Stimulated activated CD4-positive, alpha-beta T cell treated with anti-CD3 and anti-CD28 coated beads, Interleukin-1b, Interleukin-23, amount 100 ng/mL, for 1 hour (primary cell): ENCODE results near the gene MYL6.
A peak's percentile ranks its signal among the peaks of the same experiment; 100 is the strongest.
"Not testable (repeated sequence)": the region's sequence is repeated elsewhere in the genome, so short reads cannot be mapped to it uniquely, and the experiment has no call there.

Experiments used
- DNase-seq, 2 donors: peaks; one replicate each; pipeline ENCODE4 v3.0.0-alpha.2; 2020; ENCODE audit warnings: low read depth in 2 of 2

MYL6 gene

DNA sequence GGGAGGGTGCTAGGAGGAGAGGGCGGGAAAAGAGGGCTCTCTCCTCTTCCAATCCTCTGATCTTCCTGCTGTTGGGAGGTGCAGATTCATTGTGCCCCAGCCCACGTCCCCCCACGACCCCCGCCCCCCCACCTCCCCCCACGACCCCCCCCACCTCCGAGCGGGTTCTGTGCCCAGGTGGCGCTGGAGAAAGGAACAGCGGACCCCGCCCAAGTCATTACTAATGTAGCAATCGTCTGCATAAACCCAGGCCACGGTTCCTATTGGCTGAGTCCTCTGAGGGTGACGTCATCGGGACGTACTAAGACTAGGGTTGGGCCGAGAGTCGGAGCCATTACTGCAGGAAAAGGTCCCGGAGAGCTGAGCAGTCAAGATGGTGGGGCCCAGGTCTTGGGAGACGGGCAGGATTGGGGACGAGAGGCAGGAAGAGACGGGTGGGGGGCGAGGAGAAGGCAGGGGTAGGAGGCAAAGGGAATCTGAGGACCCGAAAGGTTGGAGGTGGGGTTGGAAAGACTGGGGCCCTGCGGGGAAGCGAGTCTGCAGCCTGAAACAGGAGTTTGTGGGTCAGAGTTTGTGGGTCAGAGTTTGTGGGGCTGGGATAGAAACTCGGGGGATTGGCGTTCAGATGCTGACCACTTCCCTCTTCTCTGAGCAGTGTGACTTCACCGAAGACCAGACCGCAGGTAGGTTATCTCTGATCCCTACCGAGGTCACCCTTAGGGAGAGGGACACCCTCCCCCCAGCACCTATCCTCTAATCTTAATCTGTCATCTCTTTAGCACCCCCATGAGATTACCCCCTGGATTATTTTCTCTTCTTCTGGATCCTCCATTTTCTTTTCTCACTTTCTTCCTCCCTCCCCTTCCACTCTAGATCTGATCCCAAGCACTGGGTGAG is at the start of gene MYL6:
Gene MYL6 (plus strand): TSS at position 331 of the 897 bp plus-strand sequence. CDS start 43 bp downstream, at position 374.
- peak; percentile 65 to 85 for DNase-seq

DNA sequence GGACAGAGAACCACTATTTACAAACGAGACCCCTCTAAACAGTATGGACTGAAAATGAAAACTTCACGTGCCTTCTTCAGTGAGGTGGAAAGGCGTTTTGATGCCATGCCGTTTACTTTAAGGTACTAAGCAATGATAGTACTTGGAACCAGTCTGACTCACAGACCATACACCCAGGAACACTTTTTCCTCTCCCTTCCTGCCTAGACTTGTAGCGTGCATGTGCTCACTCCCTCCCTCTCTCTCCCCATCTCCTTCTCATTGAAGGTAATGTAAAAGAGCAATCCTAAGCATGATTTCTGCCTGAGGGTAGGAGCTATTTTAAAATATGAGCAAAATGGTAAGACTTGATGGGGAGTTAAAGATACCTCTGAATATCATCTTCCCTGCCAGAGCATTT is 47.6 kb upstream of the MYL6 start:
- DNase-seq, result no peak

DNA sequence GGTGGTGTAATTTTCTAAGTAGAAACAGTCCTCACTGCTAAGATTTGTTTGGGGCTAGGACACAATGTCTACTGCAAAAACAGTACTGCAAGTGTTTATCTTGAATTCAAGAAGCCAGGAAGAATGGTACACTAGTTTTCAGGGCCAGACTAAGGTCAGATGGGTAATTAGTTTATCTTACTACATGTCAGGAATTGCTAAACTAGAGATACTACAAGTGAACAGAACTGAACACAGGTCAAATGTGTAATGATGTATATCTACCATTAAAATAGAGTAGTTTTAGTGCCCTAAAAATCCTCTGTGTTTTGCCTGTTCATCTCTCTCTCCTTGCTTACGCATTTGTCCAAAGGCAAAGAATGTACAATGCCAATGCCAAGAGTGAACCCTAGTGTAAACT is 44.1 kb upstream of the MYL6 start:
- no peak for DNase-seq

DNA sequence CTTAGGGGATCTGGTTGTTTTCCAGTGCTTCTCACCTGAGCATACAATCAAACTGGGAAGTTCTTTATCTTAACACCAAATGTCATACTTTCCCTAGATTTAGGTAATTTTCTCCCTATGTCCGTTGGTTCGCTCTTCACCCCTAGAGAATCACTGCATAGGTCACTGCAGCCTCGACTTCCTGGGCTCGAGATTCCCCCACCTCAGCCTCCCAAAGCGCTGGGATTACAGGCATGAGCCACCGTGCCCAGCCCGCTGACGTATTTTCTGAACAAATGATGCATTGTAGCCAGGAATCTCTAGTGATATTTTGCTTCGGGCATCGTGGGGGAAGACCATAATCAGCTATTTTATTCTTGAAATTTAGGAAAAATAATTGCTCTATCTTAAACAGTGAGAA is 42.8 kb upstream of the MYL6 start:
- no peak for DNase-seq

DNA sequence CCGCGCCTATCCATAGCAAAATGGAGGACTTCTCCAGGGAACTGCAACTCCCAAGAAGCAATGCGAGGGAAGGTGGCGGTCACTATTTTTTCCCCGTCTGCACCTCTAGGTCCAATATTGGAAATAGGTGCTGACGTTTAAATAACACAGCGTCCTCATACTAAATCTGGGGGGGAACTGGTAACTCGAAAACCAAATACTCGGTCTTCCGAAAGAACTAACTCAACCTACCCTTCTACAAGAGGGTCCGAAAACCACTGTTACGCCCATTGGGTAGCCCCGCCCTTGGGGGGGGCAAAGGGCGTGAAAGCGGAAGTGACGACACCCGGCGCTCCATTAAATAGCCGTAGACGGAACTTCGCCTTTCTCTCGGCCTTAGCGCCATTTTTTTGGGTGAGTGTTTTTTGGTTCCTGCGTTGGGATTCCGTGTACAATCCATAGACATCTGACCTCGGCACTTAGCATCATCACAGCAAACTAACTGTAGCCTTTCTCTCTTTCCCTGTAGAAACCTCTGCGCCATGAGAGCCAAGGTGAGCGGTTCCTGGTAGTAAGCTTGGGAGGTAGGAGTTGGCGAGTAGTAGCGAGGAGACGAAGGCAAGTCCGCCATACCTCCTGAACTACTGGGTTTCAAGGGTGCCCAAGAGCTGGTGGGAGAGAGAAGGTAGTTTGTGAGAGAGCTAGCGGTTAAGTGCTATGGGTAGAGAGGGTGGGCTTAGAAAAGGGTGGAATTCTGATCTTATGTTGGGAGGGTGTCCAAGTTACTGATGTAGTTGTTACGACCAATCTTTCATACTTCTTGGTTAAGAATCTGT is 41.7 kb upstream of the MYL6 start, which contains the start of gene RPL41:
Gene RPL41 (plus strand): TSS at position 367 of the 815 bp plus-strand sequence.
- DNase-seq, result peak; percentile 85 to 96

DNA sequence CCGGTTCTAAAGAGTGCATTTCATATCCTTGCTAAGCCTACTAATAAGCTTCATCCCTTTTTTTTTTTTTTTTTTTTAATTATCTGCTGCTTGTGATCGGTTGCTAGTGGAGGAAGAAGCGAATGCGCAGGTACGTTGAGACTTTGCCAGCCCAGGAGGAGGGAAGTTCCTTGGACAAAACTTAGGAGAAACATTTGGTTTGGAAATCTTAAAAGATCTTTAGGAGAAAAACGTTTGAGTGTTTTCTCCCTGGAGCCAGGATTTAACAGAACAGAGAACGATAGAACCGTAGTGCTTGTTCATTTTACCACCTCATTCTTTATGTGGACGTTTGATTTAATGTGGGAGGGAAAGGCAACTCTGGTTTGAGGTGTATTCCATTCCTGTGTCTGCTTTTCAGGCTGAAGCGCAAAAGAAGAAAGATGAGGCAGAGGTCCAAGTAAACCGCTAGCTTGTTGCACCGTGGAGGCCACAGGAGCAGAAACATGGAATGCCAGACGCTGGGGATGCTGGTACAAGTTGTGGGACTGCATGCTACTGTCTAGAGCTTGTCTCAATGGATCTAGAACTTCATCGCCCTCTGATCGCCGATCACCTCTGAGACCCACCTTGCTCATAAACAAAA is 41.0 kb upstream of the MYL6 start:
- DNase-seq, result not testable (repeated sequence)

DNA sequence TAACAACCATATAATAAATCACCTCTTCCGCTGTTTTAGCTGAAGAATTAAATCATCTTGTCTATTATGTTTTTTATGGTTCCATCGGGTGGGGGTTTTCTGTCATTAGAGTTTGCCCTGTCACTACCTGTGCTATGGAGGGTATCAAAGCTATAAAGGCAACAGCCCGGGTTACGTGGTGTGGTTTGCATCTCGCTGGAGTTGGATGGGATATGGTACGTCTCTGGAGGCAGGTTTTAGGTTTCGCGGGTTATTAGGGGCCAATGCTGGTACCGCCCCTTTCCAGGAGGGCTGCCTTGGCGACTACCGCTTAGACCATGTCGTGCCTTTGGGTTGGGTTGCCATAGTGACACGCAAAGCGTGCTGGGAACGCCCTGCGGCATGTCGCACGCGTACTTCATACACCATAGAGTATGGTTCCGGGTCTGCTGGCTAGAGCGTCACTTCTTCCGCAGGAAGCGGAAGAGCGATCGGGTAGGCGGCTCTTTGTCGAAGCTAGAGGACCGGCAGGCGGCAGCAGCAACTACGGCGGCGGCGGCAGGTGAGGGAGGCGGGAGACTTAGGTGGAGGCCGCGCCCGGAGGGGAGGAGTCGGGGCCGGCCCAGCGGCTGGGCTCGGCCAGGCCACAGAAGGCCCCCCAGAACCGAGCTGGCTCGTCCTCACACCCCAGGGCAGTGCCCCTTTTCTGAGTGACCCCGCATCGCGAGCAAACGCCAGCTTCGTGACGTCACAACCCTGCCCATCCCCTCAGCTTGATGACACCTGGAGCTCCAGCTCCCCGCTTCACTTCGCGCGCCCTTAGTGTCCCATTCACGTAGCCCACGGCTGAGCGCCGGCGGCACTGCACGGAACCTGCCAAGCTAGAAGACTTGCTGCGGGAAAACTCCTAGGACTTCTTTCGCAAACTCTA is 40.1 kb upstream of the MYL6 start, which contains the start of gene ZC3H10:
Gene ZC3H10 (plus strand): TSS at position 489 of the 910 bp plus-strand sequence. CDS start 2,297 bp downstream, outside the sequence.
- DNase-seq, result peak; percentile 90 to 92

DNA sequence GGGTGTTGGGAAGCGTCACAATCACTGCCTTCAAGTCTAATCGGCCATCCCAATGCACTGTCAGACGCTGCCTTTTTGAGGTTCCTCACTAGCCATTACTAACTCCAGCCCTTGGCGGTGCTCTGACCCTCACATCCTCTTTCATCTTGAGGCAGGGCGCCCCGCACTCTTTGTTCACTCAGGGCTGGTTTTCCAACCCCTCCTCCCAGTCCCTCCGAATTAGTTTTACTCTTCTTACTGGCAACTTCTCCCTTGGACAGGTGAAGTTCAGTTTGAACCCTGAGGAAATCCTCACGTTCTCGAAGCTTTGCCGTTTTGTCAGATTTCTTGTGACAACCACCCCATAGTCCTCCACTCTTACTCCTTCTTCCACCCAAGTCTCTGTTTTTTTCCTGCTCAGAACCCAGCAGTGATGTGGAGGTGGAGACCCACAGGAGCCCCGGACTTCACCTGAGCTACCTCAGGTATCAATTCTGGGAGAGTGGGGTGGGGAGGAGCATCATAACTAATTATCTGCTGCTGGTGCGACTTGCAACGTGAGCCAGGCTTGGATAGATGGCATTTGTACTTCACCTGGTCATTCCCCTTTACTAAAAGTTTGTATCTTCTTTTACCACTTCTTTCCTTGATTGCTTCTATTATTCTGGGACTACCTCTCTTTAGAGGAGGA is 39.3 kb upstream of the MYL6 start:
- no peak for DNase-seq

DNA sequence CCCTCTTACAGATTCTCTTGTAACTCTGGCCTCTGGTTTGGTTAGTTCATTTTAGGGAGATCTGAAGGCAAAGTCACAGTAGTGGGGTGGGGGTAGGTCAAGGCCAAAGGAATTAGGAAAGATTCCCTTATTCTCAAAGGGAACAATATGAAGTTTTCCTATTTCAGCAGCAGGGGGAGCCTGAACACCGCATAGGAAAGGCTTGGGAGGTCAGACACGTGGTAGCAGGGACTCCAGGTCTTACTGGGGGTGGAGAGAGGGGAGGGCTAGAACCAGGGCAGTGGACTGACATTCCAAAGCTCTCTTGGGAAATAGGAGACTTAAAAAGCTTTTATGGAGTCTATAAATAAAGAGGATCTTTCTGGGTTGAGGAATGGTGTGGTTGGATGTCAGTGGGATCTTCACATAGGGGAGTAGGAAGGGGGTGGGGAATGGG is 38.8 kb upstream of the MYL6 start:
- DNase-seq, result no peak

DNA sequence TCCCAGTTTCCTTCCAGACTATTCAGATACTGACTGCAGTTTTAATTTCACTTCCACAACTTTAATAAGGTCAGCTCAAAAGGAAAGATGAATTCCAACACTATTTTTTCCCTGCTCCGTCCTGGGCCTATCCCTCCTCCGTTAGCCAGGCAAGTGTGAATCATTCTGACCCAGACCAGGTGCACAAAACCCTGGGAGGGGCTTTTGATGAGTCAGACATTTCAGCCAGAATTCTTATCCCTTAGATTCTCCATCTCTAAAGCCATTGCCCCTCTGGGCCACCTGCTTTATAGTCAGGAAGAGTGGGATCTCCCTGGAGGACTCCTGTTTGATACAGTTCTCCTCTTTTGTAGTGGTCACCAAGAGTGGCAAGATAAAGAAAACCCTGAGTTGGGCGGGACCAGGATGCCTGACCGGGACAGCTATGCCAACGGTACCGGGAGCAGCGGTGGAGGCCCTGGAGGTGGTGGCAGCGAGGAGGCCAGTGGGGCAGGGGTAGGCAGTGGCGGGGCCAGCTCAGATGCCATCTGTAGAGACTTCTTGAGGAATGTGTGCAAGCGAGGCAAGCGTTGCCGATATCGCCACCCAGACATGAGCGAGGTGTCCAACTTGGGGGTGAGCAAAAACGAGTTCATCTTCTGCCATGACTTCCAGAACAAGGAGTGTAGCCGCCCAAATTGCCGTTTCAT is 37.9 kb upstream of the MYL6 start:
- DNase-seq, result no peak

DNA sequence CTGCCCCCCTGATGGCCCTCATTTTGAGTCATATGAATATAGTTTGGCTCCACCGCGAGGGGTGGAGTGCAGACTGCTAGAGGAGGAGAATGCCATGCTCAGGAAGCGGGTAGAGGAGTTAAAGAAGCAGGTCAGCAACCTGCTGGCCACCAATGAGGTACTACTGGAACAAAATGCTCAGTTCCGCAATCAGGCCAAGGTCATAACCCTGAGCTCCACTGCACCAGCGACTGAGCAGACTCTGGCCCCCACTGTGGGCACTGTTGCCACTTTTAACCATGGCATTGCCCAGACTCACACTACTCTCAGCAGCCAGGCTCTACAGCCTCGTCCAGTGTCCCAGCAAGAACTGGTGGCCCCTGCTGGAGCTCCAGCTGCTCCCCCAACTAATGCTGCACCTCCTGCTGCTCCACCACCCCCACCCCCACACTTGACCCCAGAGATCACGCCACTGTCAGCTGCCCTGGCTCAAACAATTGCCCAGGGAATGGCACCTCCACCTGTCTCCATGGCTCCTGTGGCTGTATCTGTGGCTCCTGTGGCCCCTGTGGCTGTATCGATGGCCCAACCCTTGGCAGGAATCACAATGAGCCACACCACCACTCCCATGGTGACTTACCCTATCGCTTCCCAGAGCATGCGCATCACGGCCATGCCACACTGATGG is 36.8 kb upstream of the MYL6 start:
- DNase-seq, result no peak

DNA sequence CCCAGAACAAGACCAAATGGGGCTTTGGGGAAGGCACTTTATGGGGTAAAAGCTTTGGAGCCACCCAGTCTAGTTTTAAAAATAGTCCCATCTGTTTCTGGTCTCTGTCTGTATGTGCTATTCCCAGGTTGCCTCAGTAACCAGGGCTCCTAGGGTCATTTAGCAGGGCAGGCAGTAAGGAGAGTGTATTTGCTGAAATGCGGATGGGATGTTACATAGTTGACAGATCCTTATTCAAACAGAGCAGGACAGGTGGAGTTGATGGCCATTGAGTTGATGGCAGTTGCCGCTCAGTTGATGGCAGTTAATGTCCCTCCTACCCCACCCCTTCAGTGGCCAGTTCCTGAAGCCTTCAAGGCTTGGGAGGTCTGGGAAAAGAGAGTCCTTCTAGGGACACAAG is 35.5 kb upstream of the MYL6 start:
- DNase-seq, result no peak

DNA sequence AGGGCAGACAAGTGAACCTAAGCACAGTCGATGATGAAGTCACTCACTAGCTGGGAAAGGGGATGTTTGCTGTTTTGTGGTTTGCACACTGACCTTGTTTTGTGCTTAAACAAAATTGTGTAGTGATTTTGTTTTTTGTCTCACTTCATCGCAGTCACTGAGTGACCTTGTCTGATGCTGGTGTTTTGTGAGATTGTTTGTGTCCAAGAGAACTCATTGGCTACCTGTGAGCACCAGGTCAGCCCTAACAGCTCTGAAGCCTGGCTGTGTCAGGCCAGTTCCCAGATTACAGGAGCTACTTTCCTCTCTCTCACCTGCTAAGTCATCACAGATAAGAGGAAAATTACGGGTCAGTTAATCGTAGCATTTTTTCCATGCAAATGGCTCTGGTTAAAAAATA is 34.0 kb upstream of the MYL6 start:
- no peak for DNase-seq

DNA sequence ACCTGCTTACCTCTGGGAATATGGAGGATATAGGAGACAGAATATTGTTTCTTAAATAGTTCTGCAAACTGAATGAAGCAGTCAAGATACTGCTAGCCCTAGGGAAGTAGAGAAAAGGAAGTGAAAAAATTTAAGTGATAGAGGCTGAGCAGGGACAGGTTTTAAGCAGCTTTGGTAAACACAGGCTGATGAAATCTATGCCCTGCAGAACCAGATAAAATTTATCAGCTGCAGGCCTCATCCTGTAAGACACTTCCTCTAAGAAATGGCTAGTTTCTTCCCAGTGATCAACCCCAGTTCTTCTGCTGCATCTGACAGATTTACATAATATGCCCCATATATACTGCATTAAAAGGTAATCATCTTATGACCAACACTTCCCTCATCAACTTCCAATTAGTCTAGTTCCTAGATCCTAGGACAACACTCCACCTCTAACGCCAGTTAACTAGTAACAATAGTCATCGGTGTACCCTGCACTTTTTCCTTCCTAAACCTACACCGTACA is 31.4 kb upstream of the MYL6 start:
- no peak for DNase-seq

DNA sequence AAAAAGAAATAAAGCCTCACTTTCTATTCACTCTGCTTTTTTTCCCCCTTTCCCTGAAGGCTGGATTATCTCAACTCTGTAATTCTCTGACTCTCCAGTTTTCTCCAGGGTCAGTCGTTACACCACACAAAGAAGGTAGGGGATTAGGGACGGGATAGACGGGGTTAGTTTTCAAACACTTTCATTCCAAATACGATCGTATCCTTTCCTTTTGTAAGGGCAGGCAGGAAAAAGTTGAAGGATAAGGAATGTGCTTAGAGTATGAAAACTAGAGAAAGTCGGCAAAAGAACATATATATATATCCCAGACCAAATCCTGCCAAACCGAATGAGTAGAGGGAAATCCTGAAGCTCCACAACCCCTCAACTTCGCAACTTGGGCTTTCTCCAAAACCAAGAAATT is 30.7 kb upstream of the MYL6 start:
- no peak for DNase-seq

DNA sequence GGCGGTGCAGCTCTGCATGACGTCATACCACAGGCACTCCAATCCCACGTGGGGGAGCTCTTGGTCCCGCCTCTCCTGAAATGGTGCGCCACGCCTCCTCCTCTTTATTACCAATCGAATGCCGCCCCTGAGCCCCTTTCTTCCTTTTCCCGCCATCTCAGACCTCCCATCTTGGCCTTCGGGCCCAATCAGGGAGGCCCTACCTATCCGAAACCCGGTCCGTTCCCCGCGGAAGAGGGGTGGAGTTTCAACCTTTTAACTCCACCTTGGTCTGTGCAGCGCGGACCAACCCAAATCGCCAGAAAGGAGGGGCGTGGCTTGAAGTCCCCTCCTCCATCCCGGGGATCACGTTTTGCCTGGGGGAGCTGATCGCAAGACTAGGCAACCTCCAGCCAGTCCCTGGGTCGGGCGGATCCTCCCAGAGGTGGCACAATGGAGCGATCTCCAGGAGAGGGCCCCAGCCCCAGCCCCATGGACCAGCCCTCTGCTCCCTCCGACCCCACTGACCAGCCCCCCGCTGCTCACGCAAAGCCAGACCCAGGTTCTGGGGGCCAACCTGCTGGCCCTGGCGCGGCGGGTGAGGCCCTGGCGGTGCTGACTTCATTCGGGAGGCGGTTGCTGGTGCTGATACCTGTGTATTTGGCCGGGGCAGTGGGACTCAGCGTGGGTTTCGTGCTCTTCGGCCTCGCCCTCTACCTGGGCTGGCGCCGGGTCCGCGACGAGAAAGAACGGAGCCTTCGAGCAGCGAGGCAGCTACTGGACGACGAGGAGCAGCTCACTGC is 30.1 kb upstream of the MYL6 start, which contains the start of gene ESYT1:
Gene ESYT1 (plus strand): TSS at position 380 of the 782 bp plus-strand sequence. CDS start 53 bp downstream, at position 433.
- DNase-seq, result peak; percentile 77 to 97

DNA sequence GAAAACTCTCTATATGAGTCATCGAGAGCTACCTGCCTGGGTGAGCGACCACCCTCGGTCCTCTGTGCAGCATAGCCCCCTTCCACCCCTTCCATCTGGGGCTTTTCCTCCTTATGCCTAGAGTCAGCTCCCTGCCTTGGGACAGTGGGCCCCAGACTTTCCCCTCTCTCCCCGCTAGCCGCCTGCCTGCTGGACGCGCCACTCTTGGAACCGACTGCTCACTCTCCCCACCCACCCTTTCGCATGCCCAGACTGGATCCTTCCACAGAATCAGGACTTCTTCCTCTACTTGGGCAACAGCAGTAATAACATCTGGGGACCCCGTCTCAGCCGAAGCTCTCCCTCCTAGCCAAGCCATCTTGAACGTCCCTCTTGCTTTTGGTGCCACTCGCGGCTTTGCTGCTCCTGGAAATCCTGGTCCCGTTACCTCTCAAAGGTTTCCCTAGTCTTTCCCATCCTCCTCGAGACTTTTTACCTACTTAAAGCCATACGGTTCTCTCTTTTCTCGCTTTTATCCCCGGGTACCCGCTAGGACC is 29.4 kb upstream of the MYL6 start:
- DNase-seq, result no peak
